GM21786 (cell line): Measurements from ENCODE around the gene FBH1.
"Not testable (repeated sequence)": the region's sequence is repeated elsewhere in the genome, so short reads cannot be mapped to it uniquely, and the experiment has no call there.

ENCODE experiments used
- ATAC-seq: cut with Tn5 transposase; IDR thresholded peaks from one replicate; pipeline ENCODE4 v1.9.1; 2021; ENCODE audit not compliant: unreplicated experiment

FBH1 gene

DNA sequence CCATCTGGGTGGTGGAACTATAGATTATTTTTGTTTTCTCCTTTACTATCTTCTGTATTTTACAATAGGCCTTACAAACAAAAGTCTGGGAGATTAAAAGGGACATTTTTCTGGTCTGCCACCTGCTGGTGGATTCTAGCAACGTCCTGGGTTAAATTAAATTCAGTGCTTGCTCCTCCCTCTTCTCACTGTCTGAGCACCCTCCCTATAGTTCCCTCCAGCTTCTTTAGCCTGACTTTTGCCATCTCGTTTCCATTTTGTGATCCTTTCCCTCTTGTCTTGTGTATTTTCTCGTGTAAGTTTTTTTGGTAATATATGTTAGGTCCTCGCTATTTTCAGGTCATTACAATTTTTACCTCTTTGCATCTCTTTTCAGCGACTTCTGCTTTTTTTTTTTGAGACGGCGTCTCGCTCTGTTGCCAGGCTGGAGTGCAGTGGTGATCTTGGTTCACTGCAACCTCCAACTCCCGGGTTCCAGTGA, 16.5 kb upstream of the FBH1 start:
- ATAC-seq, result peak; percentile 80

- ATAC-seq, result no peak
Measured at GRCh38 chr10:5876181-5876768, 13.8 kb upstream of the FBH1 start.

DNA sequence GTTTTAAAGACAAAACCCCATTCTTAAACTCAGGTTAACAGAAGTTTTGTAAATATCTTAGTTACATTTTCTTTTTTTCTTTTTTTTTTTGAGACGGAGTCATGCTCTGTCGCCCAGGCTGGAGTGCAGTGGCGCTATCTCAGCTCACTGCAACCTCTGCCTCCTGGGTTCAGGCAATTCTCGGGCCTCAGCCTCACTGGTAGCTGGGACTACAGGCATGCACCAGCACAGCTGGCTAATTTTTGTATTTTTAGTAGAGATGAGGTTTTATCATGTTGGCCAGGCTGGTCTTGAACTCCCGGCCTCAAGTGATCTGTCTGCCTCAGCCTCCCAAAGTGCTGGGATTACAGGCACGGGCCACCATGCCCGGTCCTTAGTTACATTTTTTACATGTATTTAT, 13.0 kb upstream of the FBH1 start:
- ATAC-seq, result not testable (repeated sequence)

DNA sequence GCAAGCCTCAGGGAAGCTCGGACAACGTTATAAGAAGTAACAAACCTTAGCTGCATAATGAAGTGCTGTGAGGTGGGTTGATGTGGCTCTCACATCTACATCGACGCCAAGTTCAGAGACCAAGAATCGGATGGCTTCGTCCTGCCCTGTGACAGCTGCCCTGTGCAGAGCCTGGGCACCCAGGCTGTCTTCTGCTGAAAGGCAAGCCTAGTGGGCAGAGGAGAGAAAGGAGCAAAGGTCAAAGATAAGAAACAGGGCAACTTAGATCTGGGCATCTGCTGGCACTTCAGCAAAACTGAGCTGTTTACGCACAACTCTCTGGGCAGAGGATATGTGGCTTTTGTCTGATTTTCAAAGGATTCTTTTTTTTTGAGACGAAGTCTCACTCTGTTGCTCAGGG, 7.1 kb upstream of the FBH1 start:
- ATAC-seq, result no peak

DNA sequence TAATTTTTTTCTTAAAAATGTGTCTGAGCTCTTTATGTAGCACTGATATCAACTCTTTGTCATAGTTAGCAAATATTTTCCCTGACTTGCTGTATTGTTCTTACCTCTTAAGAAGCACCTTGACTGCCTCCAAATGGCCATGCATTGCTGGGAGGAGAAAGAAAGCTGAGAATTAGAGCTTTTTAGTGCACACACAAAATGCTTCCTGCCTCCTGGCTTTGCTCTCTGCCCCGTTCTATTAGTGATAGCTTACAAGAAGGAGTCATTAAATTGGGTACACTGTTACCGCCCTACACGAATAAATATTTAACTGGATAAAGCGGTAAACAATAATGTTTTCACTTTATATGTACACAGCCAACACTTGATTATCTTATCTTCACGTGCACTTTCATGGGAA, 4.4 kb upstream of the FBH1 start:
- ATAC-seq, result no peak

DNA sequence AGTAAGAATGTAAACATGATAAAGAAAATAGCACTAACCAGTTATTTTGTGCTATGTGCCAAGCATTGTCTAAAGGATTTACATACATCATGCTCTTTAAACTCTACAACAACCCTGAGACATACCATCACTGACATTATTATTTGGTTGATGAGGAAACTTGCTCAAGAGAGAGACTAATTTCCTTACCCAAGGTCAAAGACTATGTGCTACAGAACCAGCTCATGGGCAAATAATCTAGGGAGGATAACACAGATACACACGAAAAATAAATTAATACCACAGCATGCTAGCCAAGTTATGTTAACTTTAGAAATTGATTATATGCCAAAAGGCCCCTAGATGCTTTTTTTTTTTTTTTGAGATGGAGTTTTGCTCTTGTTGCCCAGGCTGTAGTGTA, 3.0 kb upstream of the FBH1 start:
- no peak for ATAC-seq

DNA sequence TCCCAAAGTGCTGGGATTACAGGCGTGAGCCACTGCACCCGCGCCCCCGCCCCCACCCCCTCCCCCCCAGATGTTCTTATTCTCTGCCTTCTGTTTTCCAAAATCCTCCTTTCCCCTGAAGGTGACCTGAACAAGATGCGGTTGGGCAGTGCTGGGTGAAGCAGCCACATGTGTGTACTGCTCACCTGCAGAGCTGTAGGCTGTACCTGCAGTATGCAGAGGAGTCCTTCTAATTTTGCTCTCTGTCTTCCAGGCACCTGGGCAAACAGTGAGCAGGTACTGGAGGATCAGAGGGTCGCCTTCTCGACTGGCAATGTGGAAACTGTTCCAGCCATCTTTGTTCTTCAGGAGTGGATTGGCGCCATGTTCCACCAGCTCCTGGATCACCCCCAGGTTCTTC, 2.4 kb upstream of the FBH1 start:
- ATAC-seq, result no peak

DNA sequence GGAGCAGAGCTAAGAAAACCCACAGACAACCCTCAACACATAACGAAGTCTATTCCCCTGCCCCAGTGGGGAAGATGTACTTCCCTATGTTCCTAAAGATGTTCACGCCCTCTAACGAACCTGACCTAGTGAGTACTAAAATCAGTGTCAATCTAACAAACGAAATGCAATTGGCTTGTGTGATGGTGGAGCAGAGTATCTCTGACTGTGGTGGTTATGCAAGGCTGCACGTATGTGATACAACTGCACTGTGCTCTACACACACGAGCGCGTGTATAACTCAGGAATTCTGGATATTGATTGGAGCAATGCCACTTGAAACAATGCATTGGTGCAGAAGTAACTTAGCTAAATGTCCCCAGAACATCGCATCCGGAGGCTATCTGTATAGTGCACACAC, 1.7 kb upstream of the FBH1 start:
- no peak for ATAC-seq

DNA sequence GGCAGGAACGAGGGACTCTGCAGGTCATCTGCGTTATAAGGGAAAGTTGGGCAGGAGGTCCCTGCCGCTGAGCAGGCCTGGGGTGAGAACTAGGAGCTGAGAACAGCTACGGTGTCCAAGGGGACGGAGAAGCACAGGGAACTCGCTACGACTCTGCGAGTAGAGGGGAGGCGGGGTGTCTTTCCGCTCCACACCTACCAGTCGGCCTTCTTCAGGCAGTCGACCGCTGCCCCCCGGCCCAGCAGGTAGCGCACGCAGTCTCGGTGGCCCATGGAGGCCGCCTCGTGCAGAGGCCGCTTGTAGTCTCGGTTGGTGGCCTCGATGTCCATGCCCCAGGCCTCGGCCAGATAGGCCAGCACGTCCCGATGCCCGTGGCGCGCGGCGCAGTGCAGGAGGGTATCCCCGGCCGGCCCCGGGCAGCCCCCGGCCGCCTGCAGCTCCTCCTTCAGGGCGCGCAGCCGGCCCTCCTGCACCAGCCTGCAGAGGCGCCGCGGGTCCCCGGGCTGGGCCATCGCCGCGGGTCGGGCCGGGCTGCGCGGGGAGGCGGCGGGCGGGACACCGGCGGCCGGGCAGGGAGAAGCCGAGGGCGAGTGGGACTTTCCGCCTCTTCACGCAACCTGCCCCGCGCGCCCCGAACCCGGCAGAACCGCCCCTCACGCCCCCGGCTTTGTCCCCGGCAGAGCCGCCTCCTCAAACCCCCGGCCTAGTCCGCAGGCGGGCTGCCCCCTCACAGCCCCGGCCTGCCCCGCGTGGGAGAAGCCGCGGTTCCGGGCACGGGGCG, 1.0 kb upstream of the FBH1 start:
- ATAC-seq, result peak; percentile 25

DNA sequence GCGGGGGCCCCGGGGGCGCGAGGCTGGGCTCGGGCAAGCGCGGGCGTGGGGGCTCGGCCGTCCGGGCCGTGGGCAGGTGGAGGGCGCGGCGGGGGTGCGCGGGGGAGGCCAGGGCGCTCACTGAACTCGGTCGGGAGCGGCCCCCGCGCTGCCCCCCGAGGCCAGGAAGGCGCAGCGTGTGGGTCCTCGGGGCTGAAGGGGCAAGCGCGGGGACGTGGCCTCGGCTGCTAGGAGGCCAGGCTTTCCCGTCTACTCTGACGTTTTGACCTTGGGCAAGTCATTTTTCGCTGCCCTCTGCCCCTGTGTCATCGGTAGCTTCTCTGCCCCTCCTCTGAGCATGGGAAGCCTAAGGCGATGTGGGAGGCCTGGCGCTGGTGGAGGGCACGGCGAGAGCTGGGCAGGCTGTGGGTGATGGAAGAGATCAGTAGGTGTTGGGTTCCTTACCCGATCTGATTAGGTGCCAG, 441 bp downstream of the FBH1 start:
- ATAC-seq, result no peak

DNA sequence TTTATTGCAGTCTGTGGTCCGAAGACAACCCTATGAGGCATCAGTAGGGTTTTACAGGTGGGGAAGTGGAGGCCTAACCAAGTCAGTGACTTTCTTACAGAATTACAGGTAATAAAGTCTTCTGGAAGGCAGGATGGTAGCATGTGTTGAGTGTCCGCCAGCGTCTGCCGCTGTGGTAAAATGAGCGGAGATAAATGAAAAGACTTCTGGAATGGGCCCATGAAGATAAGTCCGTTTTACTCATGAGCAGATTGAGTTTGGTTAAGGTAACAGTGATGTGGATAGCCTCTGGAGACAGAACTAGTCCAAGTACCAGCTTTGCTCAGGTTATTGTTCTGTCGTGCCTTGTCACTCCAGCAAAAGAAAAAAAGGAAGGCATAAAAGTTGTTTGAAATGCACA, 966 bp downstream of the FBH1 start:
- ATAC-seq, result no peak

DNA sequence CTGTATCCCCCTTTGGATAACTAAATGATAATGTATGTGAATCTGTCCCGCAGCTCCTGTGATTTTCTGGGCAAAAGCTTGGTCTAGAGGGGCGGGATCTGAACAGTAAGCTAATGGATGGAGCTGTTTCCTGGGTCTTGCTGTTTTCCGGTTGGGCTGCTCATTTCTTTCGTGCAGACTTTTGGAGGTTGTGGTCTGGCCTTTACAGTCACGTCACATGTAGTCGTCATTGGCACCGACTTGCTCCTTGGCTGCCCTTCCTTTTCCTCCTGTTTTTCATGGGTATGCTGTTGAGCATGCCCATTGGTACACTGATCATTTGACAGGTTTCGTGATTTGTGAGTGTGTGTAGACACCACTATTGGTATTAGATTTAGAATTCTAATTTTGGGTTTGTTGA, 2.0 kb downstream of the FBH1 start:
- no peak for ATAC-seq

DNA sequence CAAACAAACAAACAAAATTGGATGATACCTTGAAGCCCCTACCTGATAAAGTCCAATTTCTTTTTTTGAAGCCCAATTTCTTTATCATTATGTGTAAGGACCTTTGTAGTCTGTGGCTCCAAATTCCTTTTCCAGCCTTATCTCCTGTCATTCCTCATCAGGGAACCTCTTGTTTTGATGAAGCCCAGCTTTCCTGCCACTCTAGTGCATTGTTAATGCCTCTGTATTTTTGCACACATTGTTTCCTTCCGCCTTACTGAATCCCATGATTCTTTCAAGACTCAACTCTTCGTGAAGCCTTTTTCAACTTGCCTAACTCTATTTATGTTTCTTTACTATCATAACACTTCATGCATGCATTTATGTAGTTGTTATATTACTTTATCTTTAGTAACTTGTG, 3.3 kb downstream of the FBH1 start:
- ATAC-seq, result no peak

DNA sequence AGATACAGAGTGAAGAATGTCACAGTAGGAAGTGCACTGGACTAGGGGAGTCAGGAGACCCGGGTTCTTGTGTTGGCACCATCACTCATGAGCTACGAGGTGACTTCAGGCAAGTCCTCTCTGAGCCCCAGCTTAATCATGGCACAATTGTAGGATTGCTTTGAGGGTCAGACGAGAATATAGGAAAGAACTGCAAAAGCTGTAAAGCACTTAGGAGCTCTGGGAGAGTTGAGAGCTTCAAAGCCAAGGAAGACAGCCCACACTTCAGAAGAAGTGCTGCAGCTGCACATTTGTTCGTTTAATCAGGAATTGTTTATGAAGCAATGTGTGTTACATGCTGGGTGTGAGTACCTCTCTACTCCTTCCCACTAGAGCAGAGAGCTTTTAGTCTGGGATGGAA, 4.4 kb downstream of the FBH1 start:
- no peak for ATAC-seq

DNA sequence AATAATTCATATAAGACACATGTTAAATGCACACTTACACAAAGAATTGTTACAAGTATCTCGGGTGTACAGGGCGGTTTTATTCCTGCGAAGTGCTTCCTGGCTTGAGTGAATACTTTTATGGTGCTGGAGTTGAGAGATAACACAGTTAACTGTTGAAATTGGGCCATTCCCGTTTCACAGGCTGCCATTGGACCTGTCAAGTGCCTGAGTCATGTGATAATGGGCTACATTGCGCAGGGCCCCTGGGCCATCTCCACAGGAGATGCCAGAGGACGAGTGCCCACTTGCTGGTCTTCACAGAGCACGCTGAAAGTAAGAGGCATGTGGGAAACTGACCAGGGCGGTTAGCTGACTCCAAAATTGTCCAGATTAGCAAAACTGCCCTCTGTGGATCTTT, 4.8 kb downstream of the FBH1 start:
- no peak for ATAC-seq

DNA sequence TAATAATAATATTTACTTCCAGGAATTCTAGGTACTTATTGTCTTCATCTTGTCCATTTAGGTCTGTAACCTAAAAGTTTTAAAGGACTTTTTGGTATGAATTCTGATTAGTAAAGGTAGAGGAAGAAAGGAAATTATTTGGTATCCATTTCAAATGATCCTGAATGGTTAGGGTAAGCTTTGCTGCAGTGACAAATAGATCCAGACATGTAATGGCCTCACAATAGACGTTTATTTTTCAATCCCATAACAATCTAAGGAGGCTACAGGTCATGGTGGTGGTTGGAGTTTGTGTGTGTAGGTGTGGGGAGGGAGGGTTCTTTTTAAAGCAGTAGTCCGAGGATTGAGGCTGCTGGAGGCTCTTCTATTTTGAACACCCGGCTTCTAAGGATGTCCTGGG, 5.3 kb downstream of the FBH1 start:
- no peak for ATAC-seq

DNA sequence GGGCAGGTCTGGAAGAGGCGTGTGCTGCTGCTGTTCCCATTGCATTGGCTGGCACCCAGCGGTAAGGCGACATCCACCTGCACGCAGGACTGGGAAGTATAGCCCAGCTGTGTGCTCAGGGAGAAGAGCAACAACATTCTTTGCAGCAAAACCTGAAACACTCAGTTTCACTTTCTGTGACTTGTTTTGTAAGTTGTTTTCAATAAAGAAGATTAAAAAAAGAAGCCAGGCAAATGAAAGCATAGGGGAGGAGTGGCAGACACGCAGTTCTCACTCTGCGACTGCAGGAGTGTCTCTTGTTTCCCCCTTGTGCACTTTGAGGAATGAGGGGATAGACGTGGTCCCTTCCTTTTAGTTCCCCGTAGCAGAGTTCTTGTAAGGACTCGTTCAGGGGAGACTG, 5.8 kb downstream of the FBH1 start:
- peak; percentile 77 for ATAC-seq

DNA sequence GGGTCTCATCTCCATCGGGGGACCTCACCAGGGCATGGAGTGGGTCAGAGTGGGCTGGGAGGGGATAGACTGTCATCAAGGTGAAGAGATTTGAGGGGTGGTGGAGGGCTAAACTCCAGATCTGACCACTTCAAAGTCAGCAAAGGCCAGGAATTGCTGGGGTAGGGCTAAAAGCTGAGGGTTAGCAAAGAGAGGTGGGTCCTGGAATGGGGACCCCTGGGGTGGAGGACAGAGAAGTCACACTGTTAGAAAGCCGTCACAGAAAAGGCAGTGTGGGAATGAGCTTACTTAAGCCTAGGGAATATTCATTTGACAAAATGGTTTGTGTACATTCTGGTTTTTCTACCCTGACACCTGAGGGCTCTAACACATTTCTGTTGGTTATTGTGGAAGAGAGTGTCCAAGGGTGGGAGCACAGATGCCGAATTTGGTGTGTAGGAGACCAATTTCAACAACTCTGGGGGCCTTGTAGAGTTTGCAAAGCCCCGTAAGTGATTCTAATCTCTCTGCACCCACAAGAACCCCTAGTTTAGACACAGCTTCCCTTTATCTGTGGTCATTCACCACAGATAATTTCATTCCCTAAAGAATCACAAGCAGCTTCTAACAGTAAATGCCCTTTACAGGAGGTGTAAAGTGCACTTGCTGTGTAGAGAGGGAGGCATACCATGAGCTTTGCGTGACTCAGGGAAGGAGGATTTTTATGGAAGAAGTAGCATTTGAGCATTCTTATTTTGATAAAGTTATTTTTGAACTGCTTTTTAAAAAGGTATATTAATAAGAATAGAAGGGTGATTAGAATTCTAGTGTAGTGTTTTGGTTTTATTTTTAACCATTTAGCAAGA, 6.4 kb downstream of the FBH1 start:
- ATAC-seq, result no peak

GRCh38 chr10:5897053-5897340, 7.0 kb downstream of the FBH1 start:
- ATAC-seq, result no peak

- no peak for ATAC-seq
Measured at GRCh38 chr10:5897504-5897903, 7.5 kb downstream of the FBH1 start.

- ATAC-seq, result no peak
Measured at GRCh38 chr10:5898163-5898562, 8.1 kb downstream of the FBH1 start.

DNA sequence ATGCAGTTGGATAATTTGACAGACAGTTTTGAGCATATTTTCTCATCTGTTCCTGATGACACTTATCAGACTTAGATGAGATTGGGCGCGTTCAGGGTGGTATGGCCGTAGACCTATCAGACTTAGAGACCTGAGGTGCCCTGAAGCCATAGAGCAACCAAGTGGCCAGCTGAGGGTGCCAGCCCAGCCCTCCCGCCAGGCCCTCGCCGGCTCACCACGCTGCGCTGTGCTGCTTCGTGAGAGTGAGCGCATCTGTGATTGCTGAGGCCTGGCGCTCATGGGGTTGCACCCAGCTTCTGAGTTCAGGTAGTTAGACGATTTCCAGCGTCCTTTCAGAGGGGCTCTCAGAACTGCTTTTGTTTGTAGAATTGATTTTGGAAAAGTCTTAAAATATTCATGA, 10.2 kb downstream of the FBH1 start:
- ATAC-seq, result no peak
